GM06990 (cell line): Measurements from ENCODE around the gene SAA2.
"Not testable (repeated sequence)": the region's sequence is repeated elsewhere in the genome, so short reads cannot be mapped to it uniquely, and the experiment has no call there.

Source experiments
- DNase-seq: peaks from one replicate; pipeline ENCODE4 v3.0.0-alpha.2; 2011; ENCODE audit not compliant: insufficient read length; ENCODE audit errors: extremely low read depth
- H3K27me3 ChIP-seq: replicated peaks from 2 replicates; pipeline ENCODE4 v1.6.0; 2011; ENCODE audit warnings: low read length; ENCODE audit not compliant: control insufficient read depth, insufficient read depth
- H3K36me3 ChIP-seq: 2 replicates; pipeline ENCODE4 v1.5.1; 2011; ENCODE audit warnings: low read length; ENCODE audit not compliant: control insufficient read depth, insufficient read depth
- H3K4me3 ChIP-seq: replicated peaks from 2 replicates; pipeline ENCODE4 v1.5.1; 2011; ENCODE audit warnings: low read depth, mild to moderate bottlenecking, control low read depth, low read length
- TF ChIP-seq, protein P1 (sequence below): IDR thresholded peaks from 2 replicates; pipeline ENCODE4 v1.5.1; 2011; ENCODE audit warnings: low read length, control low read depth, mild to moderate bottlenecking, inconsistent platforms; ENCODE audit not compliant: insufficient read depth, poor library complexity, severe bottlenecking

The SAA2 gene

DNA sequence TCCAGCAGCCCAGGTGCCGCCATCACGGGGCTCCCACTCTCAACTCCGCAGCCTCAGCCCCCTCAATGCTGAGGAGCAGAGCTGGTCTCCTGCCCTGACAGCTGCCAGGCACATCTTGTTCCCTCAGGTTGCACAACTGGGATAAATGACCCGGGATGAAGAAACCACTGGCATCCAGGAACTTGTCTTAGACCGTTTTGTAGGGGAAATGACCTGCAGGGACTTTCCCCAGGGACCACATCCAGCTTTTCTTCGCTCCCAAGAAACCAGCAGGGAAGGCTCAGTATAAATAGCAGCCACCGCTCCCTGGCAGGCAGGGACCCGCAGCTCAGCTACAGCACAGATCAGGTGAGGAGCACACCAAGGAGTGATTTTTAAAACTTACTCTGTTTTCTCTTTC, 17.5 kb upstream of the SAA2 start, which contains the start of gene SAA1:
Gene SAA1, plus strand, starts transcription at position 316 of the 400 bp plus-strand sequence. CDS start 624 bp downstream, outside the sequence.
- H3K36me3 ChIP-seq, result no peaks in the 10 kb centered on the region
- no peaks in the 10 kb centered on the region for H3K27me3 ChIP-seq
- TF ChIP-seq, protein P1, sequence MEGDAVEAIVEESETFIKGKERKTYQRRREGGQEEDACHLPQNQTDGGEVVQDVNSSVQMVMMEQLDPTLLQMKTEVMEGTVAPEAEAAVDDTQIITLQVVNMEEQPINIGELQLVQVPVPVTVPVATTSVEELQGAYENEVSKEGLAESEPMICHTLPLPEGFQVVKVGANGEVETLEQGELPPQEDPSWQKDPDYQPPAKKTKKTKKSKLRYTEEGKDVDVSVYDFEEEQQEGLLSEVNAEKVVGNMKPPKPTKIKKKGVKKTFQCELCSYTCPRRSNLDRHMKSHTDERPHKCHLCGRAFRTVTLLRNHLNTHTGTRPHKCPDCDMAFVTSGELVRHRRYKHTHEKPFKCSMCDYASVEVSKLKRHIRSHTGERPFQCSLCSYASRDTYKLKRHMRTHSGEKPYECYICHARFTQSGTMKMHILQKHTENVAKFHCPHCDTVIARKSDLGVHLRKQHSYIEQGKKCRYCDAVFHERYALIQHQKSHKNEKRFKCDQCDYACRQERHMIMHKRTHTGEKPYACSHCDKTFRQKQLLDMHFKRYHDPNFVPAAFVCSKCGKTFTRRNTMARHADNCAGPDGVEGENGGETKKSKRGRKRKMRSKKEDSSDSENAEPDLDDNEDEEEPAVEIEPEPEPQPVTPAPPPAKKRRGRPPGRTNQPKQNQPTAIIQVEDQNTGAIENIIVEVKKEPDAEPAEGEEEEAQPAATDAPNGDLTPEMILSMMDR, result no peak
- H3K4me3 ChIP-seq, result no peak within 1 kb of the TSS
- DNase-seq, result no peak

DNA sequence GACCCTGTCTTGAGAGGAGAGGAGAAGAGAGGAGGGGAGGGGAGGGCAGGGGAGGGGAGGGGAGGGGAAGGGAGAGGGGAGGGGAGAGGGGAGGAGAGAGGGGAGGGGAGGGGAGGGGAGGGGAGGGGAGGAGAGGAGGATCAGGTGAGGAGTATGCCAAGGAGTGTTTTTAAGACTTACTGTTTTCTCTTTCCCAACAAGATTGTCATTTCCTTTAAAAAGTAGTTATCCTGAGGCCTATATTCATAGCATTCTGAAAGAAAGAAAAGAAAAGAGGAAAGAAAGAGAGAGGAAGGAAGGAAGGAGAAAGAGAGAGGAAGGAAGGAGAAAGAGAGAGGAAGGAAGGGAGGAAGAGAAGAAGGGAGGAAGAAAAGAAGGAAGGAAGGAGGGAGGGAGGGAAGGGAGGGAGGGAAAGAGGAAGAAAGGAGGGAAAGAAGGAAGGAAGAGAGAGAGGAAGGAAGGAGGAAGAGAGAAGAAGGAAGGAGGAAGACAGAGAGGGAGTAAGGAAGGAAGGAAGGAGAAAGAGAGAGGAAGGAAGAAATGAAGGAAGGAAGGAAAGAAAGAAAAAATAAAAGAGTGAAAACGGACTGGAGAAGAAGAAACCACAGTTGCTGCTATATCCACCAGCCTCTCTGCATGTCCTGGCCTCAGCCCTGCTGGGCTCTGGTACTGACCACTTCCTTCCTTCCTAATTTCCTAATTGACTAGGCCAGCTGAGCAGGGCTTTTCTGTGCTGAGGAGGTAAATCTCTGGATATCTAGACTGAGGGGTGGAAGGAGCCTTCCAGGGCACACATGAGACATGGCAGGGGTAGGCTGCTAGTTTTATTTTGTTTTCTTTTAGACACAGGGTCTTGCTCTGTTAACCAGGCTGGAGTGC, 16.4 kb upstream of the SAA2 start:
- Histone ChIP-seq H3K36me3 (no peaks in the 10 kb centered on the region), H3K4me3 (no peak overlapping the region), H3K27me3 (no peaks in the 10 kb centered on the region)
- no peak for DNase-seq
- TF ChIP-seq, protein P1, result no peak

DNA sequence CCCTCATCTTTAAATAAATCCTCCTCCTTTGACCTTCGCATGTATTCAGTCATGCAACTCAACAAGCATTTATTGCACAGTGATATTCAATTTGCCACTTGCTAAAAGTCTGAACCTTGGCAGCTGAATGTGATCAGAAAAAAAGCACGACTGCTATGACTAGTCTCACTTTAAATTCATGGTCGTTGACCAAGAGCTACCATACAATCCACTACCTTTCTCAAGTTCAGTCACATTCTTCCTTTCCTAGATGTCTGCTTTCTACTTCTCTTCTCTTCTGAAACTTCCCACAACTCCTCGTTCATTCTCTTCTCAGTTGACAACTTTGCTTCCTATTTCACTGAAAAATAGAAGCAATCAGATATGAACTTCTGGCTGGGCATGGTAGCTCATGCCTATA, 15.6 kb upstream of the SAA2 start:
- TF ChIP-seq, protein P1, result no peak
- no peak overlapping the region for H3K4me3 ChIP-seq
- H3K36me3 ChIP-seq, result no peaks in the 10 kb centered on the region
- H3K27me3 ChIP-seq, result no peaks in the 10 kb centered on the region
- no peak for DNase-seq

DNA sequence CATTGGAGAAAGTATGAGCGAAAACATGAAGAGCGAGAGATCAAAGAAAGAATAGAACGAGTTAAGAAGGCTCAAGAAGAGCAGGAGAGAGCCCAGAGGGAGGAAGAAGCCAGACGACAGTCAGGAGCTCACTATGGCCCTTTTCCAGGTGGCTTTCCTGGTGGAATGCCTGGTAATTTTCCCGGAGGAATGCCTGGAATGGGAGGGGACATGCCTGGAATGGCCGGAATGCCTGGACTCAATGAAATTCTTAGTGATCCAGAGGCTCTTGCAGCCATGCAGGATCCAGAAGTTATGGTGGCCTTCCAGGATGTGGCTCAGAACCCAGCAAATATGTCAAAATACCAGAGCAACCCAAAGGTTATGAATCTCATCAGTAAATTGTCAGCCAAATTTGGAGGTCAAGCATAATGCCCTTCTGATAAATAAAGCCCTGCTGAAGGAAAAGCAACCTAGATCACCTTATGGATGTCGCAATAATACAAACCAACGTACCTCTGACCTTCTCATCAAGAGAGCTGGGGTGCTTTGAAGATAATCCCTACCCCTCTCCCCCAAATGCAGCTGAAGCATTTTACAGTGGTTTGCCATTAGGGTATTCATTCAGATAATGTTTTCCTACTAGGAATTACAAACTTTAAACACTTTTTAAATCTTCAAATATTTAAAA, 14.3 kb upstream of the SAA2 start:
- not testable (repeated sequence) for DNase-seq, H3K4me3 ChIP-seq, H3K27me3 ChIP-seq, H3K36me3 ChIP-seq

DNA sequence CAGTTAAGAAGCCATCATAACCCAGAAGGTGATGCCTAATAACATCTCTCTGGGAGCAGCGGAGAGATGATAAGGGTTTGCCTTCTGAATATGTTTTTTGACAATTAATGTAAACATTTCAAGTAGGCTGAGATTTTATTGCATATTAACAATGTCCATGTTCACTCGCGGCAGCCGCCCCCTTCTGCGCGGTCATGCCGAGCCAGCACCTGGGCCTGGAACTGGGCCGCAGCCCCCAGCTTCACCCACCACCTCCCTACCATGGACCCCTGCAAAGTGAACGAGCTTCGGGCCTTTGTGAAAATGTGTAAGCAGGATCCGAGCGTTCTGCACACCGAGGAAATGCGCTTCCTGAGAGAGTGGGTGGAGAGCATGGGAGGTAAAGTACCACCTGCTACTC, 13.3 kb upstream of the SAA2 start:
- H3K27me3 ChIP-seq, result no peaks in the 10 kb centered on the region
- no peaks in the 10 kb centered on the region for H3K36me3 ChIP-seq
- no peak overlapping the region for H3K4me3 ChIP-seq
- TF ChIP-seq, protein P1, result no peak
- DNase-seq, result no peak

DNA sequence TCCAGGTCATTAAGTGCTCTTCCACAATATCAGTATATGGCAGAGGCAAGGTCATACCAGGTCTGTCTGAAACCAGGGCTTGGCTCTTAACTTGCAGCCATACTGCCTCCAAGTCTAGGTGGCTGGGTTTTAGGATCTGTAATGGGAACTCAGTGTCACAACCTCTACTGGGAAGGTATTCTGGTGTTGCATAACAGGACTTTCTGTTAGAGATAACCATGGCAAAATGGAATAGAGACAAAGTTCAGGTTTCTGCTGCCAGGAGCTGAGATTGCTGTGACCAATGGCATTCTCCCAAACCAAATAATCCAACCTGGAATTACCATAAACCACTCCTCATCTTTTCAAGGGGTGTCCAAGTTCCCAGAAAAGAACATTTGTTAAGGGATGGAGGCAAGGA, 10.8 kb upstream of the SAA2 start:
- TF ChIP-seq, protein P1, result no peak

More for the DNA sequence above, 10.8 kb upstream of the SAA2 start:
- Histone ChIP-seq H3K4me3 (no peak overlapping the region), H3K27me3 (no peaks in the 10 kb centered on the region), H3K36me3 (no peaks in the 10 kb centered on the region)
- no peak for DNase-seq
